BJ (cell line): ENCODE measurements around the gene POMGNT1. TPM values are rescaled to one million over a fixed set of nuclear protein-coding genes. Genes with fewer than 3 reads are reported as not detected.
"Not testable (repeated sequence)": the region's sequence is repeated elsewhere in the genome, so short reads cannot be mapped to it uniquely, and the experiment has no call there.

Experiments used
- CTCF ChIA-PET: fragments of 350-600 bp; formaldehyde crosslinking; extraction: SDS; loops from one replicate; lab custom pipeline; 2021; ENCODE audit warnings: antibody characterized with exemption, inconsistent platforms; lab: Yijun Ruan, JAX
- POLR2A ChIA-PET: fragments of 300-600 bp; sonication (Branson Sonifier 250); formaldehyde crosslinking; extraction: SDS; loops from one replicate; lab custom pipeline; 2021; ENCODE audit warnings: antibody characterized with exemption; lab: Charles Lee
- DNase-seq: peaks from one replicate; pipeline ENCODE4 v3.0.0-alpha.2; 2011; ENCODE audit warnings: low read depth
- H3K27me3 ChIP-seq: 2 replicates; pipeline ENCODE4 v1.6.0; 2011; ENCODE audit warnings: low read length; ENCODE audit not compliant: control insufficient read depth, insufficient read depth
- H3K36me3 ChIP-seq: 2 replicates; pipeline ENCODE4 v1.5.1; 2011; ENCODE audit warnings: low read length; ENCODE audit not compliant: control insufficient read depth, insufficient read depth
- H3K4me3 ChIP-seq: 2 replicates; pipeline ENCODE4 v1.5.1; 2011; ENCODE audit warnings: low read depth, mild to moderate bottlenecking, control low read depth, low read length
- polyA minus RNA-seq: library from RNA; depleted of rRNA, polyadenylated mRNA; stranded (reverse); fragments of >200 nt; gene quantifications from 2 replicates; pipeline ENCODE4 v1.2.3, GENCODE V29; 2011; rRNA and poly(A)+ RNA removed
- polyA plus RNA-seq: library from polyadenylated mRNA; depleted of rRNA; stranded (reverse); fragments of >200 nt; gene quantifications from 2 replicates; pipeline ENCODE4 v1.2.3, GENCODE V29; 2011; rRNA removed
- TF ChIP-seq, protein P1 (sequence below): IDR thresholded peaks from 2 replicates; pipeline ENCODE4 v1.5.1; 2011; ENCODE audit warnings: low read depth, mild to moderate bottlenecking, control low read depth, inconsistent platforms, low read length, moderate library complexity; ENCODE audit not compliant: insufficient read depth

POMGNT1 gene
- polyA plus RNA-seq (60.7 and 80.0 TPM in 2 replicates), polyA minus RNA-seq (32.8 and 55.2 TPM in 2 replicates)

DNA sequence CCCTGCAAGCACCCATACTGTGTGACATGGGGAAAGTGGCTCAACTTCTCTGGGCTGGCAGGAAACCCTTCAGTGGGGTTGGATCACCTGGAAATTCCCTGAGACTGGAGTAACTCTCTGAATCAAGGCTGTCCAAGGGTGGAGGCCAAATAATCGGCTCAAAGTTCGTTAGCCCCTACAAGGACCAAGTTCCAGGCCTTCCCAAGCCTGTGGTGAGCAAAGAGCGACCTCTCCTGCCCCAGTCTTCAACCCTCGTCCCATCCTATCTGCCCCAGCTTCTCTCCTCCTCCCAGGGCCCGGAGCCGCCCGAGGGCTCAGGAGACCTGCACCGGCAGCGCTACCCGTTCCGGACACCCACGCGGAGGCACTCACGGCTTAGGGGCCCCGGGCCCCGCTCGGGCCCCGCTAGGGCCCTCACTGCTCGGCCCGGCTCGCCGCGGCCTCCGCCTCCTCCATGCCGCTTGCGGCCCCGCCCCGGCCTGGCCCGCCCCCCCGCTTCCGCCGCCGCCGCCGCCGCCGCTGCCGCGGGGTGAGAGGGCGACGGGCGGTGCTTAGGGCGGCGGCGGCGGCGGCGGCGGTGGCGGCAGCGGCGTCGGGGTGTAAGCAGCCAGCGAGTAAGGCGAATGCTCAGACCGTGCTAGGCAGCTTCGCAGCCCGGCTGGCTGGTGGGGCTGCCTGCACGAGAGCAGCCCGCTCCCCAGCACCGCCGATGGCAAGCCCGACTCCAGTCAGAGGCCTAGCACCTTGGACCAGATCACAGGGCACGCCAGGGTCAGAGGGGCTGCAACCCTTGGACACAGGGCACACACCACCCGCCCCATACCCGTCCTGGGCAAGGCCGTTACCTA lies at the start of gene POMGNT1:
POMGNT1 (minus strand) TSS at position 471 of the 848 bp plus-strand sequence. CDS start 613 bp downstream, outside the sequence.
- Histone ChIP-seq H3K4me3 (peak within 1 kb of the TSS; percentile 61), H3K27me3 (no peaks in the 10 kb centered on the region), H3K36me3 (peaks cover 9% of the 10 kb centered on the region)
- ChIA-PET POLR2A (no interaction called here), CTCF (interaction anchor here (0.6 to 1.0 kb wide), 3 partner anchors 19 to 448 kb away, joined by 3 to 4 read pairs (median 3); no protein-coding TSS in a partner anchor)
- TF ChIP-seq, protein P1, sequence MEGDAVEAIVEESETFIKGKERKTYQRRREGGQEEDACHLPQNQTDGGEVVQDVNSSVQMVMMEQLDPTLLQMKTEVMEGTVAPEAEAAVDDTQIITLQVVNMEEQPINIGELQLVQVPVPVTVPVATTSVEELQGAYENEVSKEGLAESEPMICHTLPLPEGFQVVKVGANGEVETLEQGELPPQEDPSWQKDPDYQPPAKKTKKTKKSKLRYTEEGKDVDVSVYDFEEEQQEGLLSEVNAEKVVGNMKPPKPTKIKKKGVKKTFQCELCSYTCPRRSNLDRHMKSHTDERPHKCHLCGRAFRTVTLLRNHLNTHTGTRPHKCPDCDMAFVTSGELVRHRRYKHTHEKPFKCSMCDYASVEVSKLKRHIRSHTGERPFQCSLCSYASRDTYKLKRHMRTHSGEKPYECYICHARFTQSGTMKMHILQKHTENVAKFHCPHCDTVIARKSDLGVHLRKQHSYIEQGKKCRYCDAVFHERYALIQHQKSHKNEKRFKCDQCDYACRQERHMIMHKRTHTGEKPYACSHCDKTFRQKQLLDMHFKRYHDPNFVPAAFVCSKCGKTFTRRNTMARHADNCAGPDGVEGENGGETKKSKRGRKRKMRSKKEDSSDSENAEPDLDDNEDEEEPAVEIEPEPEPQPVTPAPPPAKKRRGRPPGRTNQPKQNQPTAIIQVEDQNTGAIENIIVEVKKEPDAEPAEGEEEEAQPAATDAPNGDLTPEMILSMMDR, result 0 out of 2 replicates have a peak, but pooled peaks have one; percentile 19
- DNase-seq, result no peak

DNA sequence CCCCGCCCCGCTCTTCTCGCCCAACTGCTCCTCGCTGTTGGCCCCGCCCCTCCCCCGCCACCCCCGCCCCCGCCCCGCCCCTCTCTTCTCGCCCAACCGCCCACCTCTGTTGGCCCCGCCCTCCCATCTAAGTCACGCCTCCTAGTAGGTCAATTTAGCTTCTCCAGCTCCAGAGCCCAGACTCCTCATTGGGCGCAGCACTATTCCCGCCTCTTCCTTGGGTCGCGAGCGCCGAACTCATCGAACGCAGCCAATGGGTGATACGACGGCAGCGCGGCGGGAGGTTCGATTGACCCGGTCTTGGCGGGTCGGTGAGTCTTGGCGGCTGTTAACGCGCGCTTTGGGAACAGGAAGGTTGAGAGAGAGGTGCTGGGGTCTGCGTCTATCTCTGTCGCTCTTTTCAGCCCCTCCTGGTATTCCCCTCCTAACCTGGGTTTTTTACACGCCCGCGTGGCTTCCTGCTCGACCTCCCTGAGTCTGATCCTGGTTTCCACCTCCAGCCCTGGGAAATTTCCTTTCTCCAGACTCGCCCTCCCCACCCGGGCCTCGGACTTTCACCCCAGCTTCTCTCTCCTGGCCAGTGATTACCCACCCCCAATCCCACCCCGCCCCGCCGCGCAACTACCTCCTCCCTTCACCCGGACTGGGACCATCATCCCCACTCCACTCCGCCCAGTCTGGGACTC lies 49.3 kb upstream of the POMGNT1 start, which contains the start of gene RAD54L:
RAD54L (plus strand) TSS at position 328 of the 686 bp plus-strand sequence. CDS start 643 bp downstream, outside the sequence.
- CTCF ChIA-PET, result interaction anchor here (0.6 to 5.4 kb wide), 7 partner anchors 8 to 345 kb away, joined by 3 to 47 read pairs (median 4); no protein-coding TSS in a partner anchor

DNA sequence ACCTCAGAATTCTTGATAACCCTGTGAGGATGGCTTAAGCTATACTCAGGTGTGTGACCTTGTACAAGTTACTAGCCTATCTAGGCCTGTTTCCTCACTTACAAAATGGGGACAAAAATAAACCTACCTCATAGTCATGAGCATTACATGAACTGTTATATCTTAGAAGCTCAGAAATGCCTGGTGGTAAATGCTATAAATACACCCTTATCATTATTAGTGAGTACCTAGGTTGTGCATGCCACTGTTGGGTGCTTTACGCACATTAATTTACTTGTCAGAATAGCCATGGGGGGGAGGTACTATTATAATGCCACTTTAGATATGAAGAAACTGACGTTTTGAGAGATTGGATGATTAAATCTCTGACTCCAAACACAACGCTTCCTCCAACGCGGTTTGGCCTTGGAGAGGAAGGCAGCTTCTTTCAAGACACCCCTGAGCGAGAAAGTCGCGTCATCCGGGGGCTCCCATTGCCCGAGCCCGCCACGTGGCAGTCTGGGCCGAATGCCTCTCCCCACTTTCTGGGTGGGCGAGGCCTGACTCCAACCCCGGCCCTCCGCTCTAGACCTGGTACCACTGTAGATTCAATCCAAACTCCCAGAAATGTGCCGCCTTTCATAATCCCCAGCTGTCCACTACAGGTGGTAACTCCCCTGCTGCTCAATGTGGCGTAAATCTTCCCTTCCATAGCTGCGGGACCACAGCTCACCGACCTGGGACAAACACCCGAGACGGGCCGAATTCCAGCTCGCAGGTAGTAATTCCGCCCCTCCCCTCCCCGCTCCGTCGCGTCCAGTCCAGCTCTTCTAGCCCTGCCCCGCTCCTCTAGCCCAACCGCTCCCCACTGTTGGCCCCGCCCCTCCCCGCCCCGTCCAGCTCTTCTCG lies 48.6 kb upstream of the POMGNT1 start:
- peak; percentile 4 for DNase-seq
- Histone ChIP-seq H3K27me3 (no peaks in the 10 kb centered on the region), H3K4me3 (peak overlapping the region; percentile 58), H3K36me3 (no peaks in the 10 kb centered on the region; the same call in 1 of the 2 replicates)
- POLR2A ChIA-PET, result interaction anchor here (0.6 to 1.2 kb wide), 4 partner anchors 9 to 100 kb away, joined by 3 to 9 read pairs (median 4); no protein-coding TSS in a partner anchor
- TF ChIP-seq, protein P1, result no peak
- CTCF ChIA-PET, result interaction anchor here (0.6 to 5.4 kb wide), 9 partner anchors 8 to 345 kb away, joined by 3 to 47 read pairs (median 4); partner anchors contain the start of gene NSUN4

More for the DNA sequence above, 49.3 kb upstream of the POMGNT1 start, which contains the start of gene RAD54L:
- H3K36me3 ChIP-seq, result no peaks in the 10 kb centered on the region; the same call in 1 of the 2 replicates
- POLR2A ChIA-PET, result interaction anchor here (0.6 to 1.2 kb wide), 3 partner anchors 52 to 99 kb away, joined by 3 to 9 read pairs (median 4); no protein-coding TSS in a partner anchor
- peak within 1 kb of the TSS; percentile 63 for H3K4me3 ChIP-seq
- DNase-seq, result peak; percentile 85
- TF ChIP-seq, protein P1, result no peak
- no peaks in the 10 kb centered on the region for H3K27me3 ChIP-seq

DNA sequence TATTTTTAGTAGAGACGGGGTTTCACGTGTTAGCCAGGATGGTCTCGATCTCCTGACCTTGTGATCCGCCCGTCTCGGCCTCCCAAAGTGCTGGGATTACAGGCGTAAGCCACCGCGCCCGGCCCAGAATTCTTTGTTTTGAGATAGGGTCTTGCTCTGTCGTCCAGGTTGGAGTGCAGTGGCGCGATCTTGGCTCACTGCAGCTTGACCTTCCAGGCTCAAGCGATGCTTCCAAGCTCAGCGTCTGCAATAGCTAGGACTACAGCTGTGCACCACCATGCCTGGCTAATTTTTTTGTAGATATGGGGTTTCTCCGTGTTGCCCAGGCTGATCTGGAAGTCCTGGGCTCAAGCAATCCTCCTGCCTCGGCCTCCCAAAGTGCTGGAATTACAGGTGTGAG lies 47.9 kb upstream of the POMGNT1 start:
- H3K27me3 ChIP-seq, H3K36me3 ChIP-seq, DNase-seq, H3K4me3 ChIP-seq: not testable (repeated sequence)
- CTCF ChIA-PET, result interaction anchor here (0.8 to 5.4 kb wide), 7 partner anchors 9 to 100 kb away, joined by 3 to 47 read pairs (median 4); partner anchors contain the start of gene NSUN4
- POLR2A ChIA-PET, result interaction anchor here (0.6 kb wide), 1 partner anchor 8 kb away, joined by 4 read pairs; no protein-coding TSS in a partner anchor
